DOHH2 (cell line): ENCODE results near the gene CETP.

ENCODE experiments used
- EZH2phosphoT487 ChIP-seq: fragments of 200-600 bp; sonication (generic); IDR thresholded peaks from 2 replicates; pipeline ENCODE4 v1.6.1; 2017; ENCODE audit warnings: borderline replicate concordance, mild to moderate bottlenecking, antibody characterized with exemption, low read length, moderate library complexity, mixed read lengths
- TF ChIP-seq, protein P1 (sequence below): fragments of 200-600 bp; sonication (generic); IDR thresholded peaks from one replicate; pipeline ENCODE4 v1.5.1; 2014; ENCODE audit warnings: antibody characterized with exemption, mild to moderate bottlenecking, low read depth, low read length; ENCODE audit not compliant: poor library complexity, severe bottlenecking

GRCh38 chr16:57026778-57027062 lies 65.0 kb downstream of the CETP start:
- TF ChIP-seq, protein P1, sequence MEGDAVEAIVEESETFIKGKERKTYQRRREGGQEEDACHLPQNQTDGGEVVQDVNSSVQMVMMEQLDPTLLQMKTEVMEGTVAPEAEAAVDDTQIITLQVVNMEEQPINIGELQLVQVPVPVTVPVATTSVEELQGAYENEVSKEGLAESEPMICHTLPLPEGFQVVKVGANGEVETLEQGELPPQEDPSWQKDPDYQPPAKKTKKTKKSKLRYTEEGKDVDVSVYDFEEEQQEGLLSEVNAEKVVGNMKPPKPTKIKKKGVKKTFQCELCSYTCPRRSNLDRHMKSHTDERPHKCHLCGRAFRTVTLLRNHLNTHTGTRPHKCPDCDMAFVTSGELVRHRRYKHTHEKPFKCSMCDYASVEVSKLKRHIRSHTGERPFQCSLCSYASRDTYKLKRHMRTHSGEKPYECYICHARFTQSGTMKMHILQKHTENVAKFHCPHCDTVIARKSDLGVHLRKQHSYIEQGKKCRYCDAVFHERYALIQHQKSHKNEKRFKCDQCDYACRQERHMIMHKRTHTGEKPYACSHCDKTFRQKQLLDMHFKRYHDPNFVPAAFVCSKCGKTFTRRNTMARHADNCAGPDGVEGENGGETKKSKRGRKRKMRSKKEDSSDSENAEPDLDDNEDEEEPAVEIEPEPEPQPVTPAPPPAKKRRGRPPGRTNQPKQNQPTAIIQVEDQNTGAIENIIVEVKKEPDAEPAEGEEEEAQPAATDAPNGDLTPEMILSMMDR, result no peak
- no peak for TF ChIP-seq EZH2phosphoT487
